ENCODE data around the gene CDKN2C.
"Not testable (repeated sequence)": the region's sequence is repeated elsewhere in the genome, so short reads cannot be mapped to it uniquely, and the experiment has no call there.

DNA sequence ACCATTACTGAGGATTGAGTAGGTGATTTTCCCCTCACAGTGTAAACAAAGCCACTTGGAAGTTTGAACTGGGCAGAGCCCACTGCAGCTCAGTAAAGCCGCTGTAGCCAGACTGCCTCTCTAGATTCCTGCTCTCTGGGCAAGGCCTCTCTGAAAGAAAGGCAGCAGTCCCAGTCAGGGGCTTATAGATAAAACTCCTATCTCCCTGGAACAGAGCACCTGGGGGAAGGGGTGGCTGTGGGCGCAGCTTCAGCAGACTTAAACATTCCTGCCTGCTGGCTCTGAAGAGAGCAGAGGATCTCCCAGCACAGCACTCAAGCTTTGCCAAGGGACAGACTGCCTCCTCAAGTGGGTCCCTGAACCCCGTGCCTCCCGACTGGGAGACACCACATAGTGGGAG lies 35.5 kb downstream of the CDKN2C start:
- not testable (repeated sequence) for TF ChIP-seq POLR2AphosphoS5 (IDR thresholded peaks at IDR 0.05)
- TF ChIP-seq, protein P1, sequence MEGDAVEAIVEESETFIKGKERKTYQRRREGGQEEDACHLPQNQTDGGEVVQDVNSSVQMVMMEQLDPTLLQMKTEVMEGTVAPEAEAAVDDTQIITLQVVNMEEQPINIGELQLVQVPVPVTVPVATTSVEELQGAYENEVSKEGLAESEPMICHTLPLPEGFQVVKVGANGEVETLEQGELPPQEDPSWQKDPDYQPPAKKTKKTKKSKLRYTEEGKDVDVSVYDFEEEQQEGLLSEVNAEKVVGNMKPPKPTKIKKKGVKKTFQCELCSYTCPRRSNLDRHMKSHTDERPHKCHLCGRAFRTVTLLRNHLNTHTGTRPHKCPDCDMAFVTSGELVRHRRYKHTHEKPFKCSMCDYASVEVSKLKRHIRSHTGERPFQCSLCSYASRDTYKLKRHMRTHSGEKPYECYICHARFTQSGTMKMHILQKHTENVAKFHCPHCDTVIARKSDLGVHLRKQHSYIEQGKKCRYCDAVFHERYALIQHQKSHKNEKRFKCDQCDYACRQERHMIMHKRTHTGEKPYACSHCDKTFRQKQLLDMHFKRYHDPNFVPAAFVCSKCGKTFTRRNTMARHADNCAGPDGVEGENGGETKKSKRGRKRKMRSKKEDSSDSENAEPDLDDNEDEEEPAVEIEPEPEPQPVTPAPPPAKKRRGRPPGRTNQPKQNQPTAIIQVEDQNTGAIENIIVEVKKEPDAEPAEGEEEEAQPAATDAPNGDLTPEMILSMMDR (IDR thresholded peaks at IDR 0.05), result not testable (repeated sequence)

Measured in upper lobe of left lung (tissue), 4 donors.